DMS114 treated with DMSO at 0.1 percent for 48 hours (cell line): ENCODE results near the gene NEURL4.
A peak's percentile ranks its signal among the peaks of the same experiment; 100 is the strongest.

Experiments used
- DNase-seq: peaks from one replicate; lab custom pipeline; 2025; ENCODE audit not compliant: unreplicated experiment; lab: John Stamatoyannopoulos, UW

NEURL4 gene

GRCh38 chr17:7281074-7281952, 47.8 kb downstream of the NEURL4 start, which contains the start of gene SLC2A4:
TSS of gene SLC2A4 (plus strand) at chr17:7281718. CDS start at chr17:7281935, 217 bp downstream.
- DNase-seq: peak; percentile 90

DNA sequence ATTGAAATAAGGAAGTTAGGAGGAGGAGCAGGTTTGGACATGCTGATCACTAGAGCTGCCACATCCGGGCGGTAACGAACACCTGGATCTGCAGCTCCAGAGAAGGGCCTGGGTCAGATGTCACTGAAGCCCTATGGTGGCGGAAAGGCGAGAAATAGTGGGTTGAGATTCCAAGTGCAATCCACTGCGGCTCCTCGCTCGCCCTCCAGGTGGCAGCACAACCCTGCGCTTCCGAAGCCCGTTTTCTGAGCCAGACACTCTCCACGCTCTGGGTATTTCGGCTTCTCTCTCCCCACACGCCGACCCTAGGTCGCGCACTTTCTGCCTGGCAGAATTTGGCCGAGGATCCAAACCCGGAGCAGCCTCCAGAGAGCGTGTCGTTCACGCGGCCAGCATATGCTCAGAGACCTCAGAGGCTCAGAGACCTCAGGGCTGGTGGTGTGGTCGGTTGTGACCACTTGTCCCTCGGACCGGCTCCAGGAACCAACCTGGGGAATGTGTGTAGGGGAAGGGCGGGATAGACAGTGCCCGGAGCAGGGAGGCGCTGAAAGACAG, 48.5 kb downstream of the NEURL4 start:
- DNase-seq: peak; percentile 76

DNA sequence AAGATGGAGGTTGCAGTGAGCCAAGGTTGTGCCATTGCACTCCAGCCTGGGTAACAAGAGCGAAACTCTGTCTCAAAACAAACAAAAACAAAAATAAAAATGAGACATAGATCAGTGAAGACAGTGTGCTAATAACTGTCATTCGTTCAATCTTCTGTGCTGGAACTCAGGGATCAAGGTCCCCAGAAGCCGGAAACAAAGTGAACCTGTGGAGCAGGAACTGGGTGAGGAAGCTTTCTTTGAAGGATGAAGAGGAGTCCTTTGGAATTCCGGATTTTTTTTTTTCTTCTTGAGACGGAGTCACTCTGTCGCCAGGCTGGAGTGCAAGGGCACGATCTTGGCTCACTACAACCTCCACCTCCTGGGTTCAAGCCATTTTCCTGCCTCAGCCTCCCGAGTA, 49.7 kb downstream of the NEURL4 start:
- no peak for DNase-seq

GRCh38 chr17:7266784-7267183, 62.4 kb downstream of the NEURL4 start:
- no peak for DNase-seq
